Measurements from ENCODE around the gene NIPBL. TPM values are rescaled to one million over a fixed set of nuclear protein-coding genes. Genes with fewer than 3 reads are reported as not detected.
"Not testable (repeated sequence)": the region's sequence is repeated elsewhere in the genome, so short reads cannot be mapped to it uniquely, and the experiment has no call there.

NIPBL gene
- polyA plus RNA-seq, 1 of the 3 experiments (the other 2 are of a cell fraction) = 5.2 TPM

GRCh38 chr5:36915653-36916052 lies 39.1 kb downstream of the NIPBL start:
- Histone ChIP-seq H3K4me2 (no peak overlapping the region), H3K9me3 (no peaks in the 10 kb centered on the region)

GRCh38 chr5:36916614-36917013 lies 40.0 kb downstream of the NIPBL start:
- H3K36me3 ChIP-seq (replicated peaks in 1 of 2; ENCODE audit: control insufficient read depth in 1 of 2, insufficient read depth in 2 of 2, low read length in 1 of 2); CTCF ChIA-PET; H3K9ac ChIP-seq; H3K4me1 ChIP-seq (ENCODE audit: control insufficient read depth in 1 of 2, insufficient read depth in 2 of 2, low read depth in 1 of 2, low read length in 1 of 2); H3K4me3 ChIP-seq (ENCODE audit: low read depth in 2 of 2, low read length in 1 of 2); POLR2A ChIA-PET; H2AFZ ChIP-seq (ENCODE audit: low read depth); DNase-seq; H3K27ac ChIP-seq (ENCODE audit: low read depth in 2 of 2, low read length in 1 of 2); H3K27me3 ChIP-seq (ENCODE audit: insufficient read depth); H3K4me2 ChIP-seq; H3K9me3 ChIP-seq; H3K9me2 ChIP-seq: not testable (repeated sequence)
- Histone ChIP-seq H4K20me1 (ENCODE audit: insufficient read depth) (peaks cover 84% of the 10 kb centered on the region), H3F3A (replicated peaks; ENCODE audit: insufficient read depth) (peaks cover 13% of the 10 kb centered on the region), H3K79me2 (ENCODE audit: insufficient read depth) (peaks cover 94% of the 10 kb centered on the region)
- 93% methylated on average over 4 of the region's 4 CpGs for WGBS (ENCODE audit: low lambda C conversion rate)

More at GRCh38 chr5:36915653-36916052, 39.1 kb downstream of the NIPBL start:
- peak; percentile 64 for TF ChIP-seq TCF12 (IDR thresholded peaks at IDR 0.05)
- TF ChIP-seq ELF1 (IDR thresholded peaks at IDR 0.05) = peak; percentile 39; the same call in 1 of the 2 replicates
- TF ChIP-seq RCOR1 (IDR thresholded peaks at IDR 0.05; ENCODE audit: low read length) = no peak
- no peak for TF ChIP-seq FOSL2 (IDR thresholded peaks at IDR 0.05; ENCODE audit: borderline replicate concordance, low read depth)
- peak; percentile 53; the same call in 1 of the 2 replicates for TF ChIP-seq PBX3 (IDR thresholded peaks at IDR 0.05)
- peak; percentile 23; the same call in 1 of the 2 replicates for TF ChIP-seq NFIC (IDR thresholded peaks at IDR 0.05; ENCODE audit: borderline replicate concordance)
- TF ChIP-seq GATA2 (CRISPR knock-in tag; IDR thresholded peaks at IDR 0.05) = no peak
- no peak for TF ChIP-seq CHD2 (IDR thresholded peaks at IDR 0.05; ENCODE audit: low read length, partially characterized antibody)
- H3K4me3 ChIP-seq (ENCODE audit: low read depth in 2 of 2, low read length in 1 of 2) = no peak overlapping the region
- peaks cover 86% of the 10 kb centered on the region for H4K20me1 ChIP-seq (ENCODE audit: insufficient read depth)
- H3K9ac ChIP-seq = no peak overlapping the region
- DNase-seq = no peak
- H3K79me2 ChIP-seq (ENCODE audit: insufficient read depth) = peaks cover 94% of the 10 kb centered on the region
- CTCF ChIA-PET = no interaction called here
- no peak overlapping the region for H2AFZ ChIP-seq (ENCODE audit: low read depth)
- H3K27ac ChIP-seq (ENCODE audit: low read depth in 2 of 2, low read length in 1 of 2) = 0 out of 4 replicates have a peak overlapping the region, but pooled peaks of 1 of the 2 experiments have one; percentile 1
- H3K9me2 ChIP-seq = no peaks in the 10 kb centered on the region
- no peaks in the 10 kb centered on the region for H3K27me3 ChIP-seq (ENCODE audit: insufficient read depth)
- peaks cover 10% of the 10 kb centered on the region for H3F3A ChIP-seq (replicated peaks; ENCODE audit: insufficient read depth)
- peaks cover 0 to 2% of the 10 kb centered on the region in 2 experiments for H3K36me3 ChIP-seq (replicated peaks in 1 of 2; ENCODE audit: control insufficient read depth in 1 of 2, insufficient read depth in 2 of 2, low read length in 1 of 2)
- H3K4me1 ChIP-seq (ENCODE audit: control insufficient read depth in 1 of 2, insufficient read depth in 2 of 2, low read depth in 1 of 2, low read length in 1 of 2) = peaks cover 0 to 5% of the 10 kb centered on the region in 2 experiments; a peak in 2 of 4 replicates
- POLR2A ChIA-PET = no interaction called here

GRCh38 chr5:36917358-36917757 lies 40.8 kb downstream of the NIPBL start:
- H3K79me2 ChIP-seq (ENCODE audit: insufficient read depth) = peaks cover 94% of the 10 kb centered on the region
- WGBS (ENCODE audit: low lambda C conversion rate) = 91% methylated on average over 1 of the region's 1 CpG
- H3K9me3 ChIP-seq; H3K4me3 ChIP-seq (ENCODE audit: low read depth in 2 of 2, low read length in 1 of 2); H3K9me2 ChIP-seq; H3K4me2 ChIP-seq; H2AFZ ChIP-seq (ENCODE audit: low read depth); H3K36me3 ChIP-seq (replicated peaks in 1 of 2; ENCODE audit: control insufficient read depth in 1 of 2, insufficient read depth in 2 of 2, low read length in 1 of 2); POLR2A ChIA-PET; DNase-seq; H3K4me1 ChIP-seq (ENCODE audit: control insufficient read depth in 1 of 2, insufficient read depth in 2 of 2, low read depth in 1 of 2, low read length in 1 of 2); H3K9ac ChIP-seq; CTCF ChIA-PET; H3K27me3 ChIP-seq (ENCODE audit: insufficient read depth); H3K27ac ChIP-seq (ENCODE audit: low read depth in 2 of 2, low read length in 1 of 2): not testable (repeated sequence)
- peaks cover 84% of the 10 kb centered on the region for H4K20me1 ChIP-seq (ENCODE audit: insufficient read depth)
- peaks cover 13% of the 10 kb centered on the region for H3F3A ChIP-seq (replicated peaks; ENCODE audit: insufficient read depth)

All from SK-N-SH (cell line).